ENCODE data around the gene SCUBE1. TPM values are rescaled to one million over a fixed set of nuclear protein-coding genes. Genes with fewer than 3 reads are reported as not detected.

The SCUBE1 gene
- total and polyA plus RNA-seq, 2 experiments from 2014 or later: not detected

GRCh38 chr22:43296276-43296902 lies 46.8 kb downstream of the SCUBE1 start:
- in situ Hi-C loops (cut with MboI): no loop called here
- no peak for DNase-seq
- H3F3A ChIP-seq (ENCODE audit: insufficient read depth): no peaks in the 10 kb centered on the region

GRCh38 chr22:43295660-43296059 lies 47.5 kb downstream of the SCUBE1 start:
- in situ Hi-C loops (cut with MboI): no loop called here
- H3K36me3 ChIP-seq (ENCODE audit: low read depth): no peaks in the 10 kb centered on the region

More at GRCh38 chr22:43296276-43296902, 46.8 kb downstream of the SCUBE1 start:
- Histone ChIP-seq H3K27ac (no peak overlapping the region), H3K4me1 (ENCODE audit: insufficient read depth) (no peaks in the 10 kb centered on the region), H3K4me2 (ENCODE audit: unreplicated experiment) (no peak overlapping the region), H3K27me3 (replicated peaks; ENCODE audit: insufficient read depth) (peaks cover 10% of the 10 kb centered on the region), H4K20me1 (ENCODE audit: insufficient read depth) (no peaks in the 10 kb centered on the region), H3K9me2 (ENCODE audit: insufficient read depth) (no peaks in the 10 kb centered on the region), H3K79me2 (ENCODE audit: insufficient read depth) (no peaks in the 10 kb centered on the region), H3K9ac (no peak overlapping the region), H3K9me3 (ENCODE audit: low read depth) (no peaks in the 10 kb centered on the region), H3K36me3 (ENCODE audit: low read depth) (no peaks in the 10 kb centered on the region), H3K4me3 (no peak overlapping the region), H2AFZ (no peak overlapping the region)
- no peak for TF ChIP-seq EZH2 (IDR thresholded peaks at IDR 0.05; ENCODE audit: insufficient read depth, poor library complexity, severe bottlenecking)
- no peak for TF ChIP-seq EZH2phosphoT487 (IDR thresholded peaks at IDR 0.05; ENCODE audit: insufficient read depth, low read depth)
- WGBS, 2 experiments (ENCODE audit: low coverage in 1 of 2, low lambda C conversion rate in 2 of 2, missing lambda C conversion rate in 2 of 2): 8 to 15% methylated on average over 13 to 16 of the region's 16 CpGs

GRCh38 chr22:43295173-43295572 lies 48.0 kb downstream of the SCUBE1 start:
- no peaks in the 10 kb centered on the region for H3F3A ChIP-seq (ENCODE audit: insufficient read depth)
- no peaks in the 10 kb centered on the region for H3K79me2 ChIP-seq (ENCODE audit: insufficient read depth)
- H3K9ac ChIP-seq: no peak overlapping the region
- DNase-seq: no peak
- no peak overlapping the region for H3K27ac ChIP-seq
- H3K9me3 ChIP-seq (ENCODE audit: low read depth): no peaks in the 10 kb centered on the region
- H3K4me1 ChIP-seq (ENCODE audit: insufficient read depth): no peaks in the 10 kb centered on the region
- no peak overlapping the region for H2AFZ ChIP-seq
- H3K27me3 ChIP-seq (replicated peaks; ENCODE audit: insufficient read depth): peaks cover 10% of the 10 kb centered on the region
- no peaks in the 10 kb centered on the region for H4K20me1 ChIP-seq (ENCODE audit: insufficient read depth)
- H3K4me3 ChIP-seq: no peak overlapping the region
- TF ChIP-seq EZH2 (IDR thresholded peaks at IDR 0.05; ENCODE audit: insufficient read depth, poor library complexity, severe bottlenecking) (no peak), EZH2phosphoT487 (IDR thresholded peaks at IDR 0.05; ENCODE audit: insufficient read depth, low read depth) (no peak)
- H3K4me2 ChIP-seq (ENCODE audit: unreplicated experiment): no peak overlapping the region
- no peaks in the 10 kb centered on the region for H3K9me2 ChIP-seq (ENCODE audit: insufficient read depth)
- no peaks in the 10 kb centered on the region for H3K36me3 ChIP-seq (ENCODE audit: low read depth)
- WGBS, 2 experiments (ENCODE audit: low coverage in 1 of 2, low lambda C conversion rate in 2 of 2, missing lambda C conversion rate in 2 of 2): 50 to 55% methylated on average over 6 of the region's 6 CpGs
- in situ Hi-C loops (cut with MboI): no loop called here

More at GRCh38 chr22:43295660-43296059, 47.5 kb downstream of the SCUBE1 start:
- Histone ChIP-seq H3K9me3 (ENCODE audit: low read depth) (no peaks in the 10 kb centered on the region), H2AFZ (no peak overlapping the region), H3F3A (ENCODE audit: insufficient read depth) (no peaks in the 10 kb centered on the region), H3K27ac (no peak overlapping the region), H3K9ac (no peak overlapping the region), H3K4me3 (no peak overlapping the region), H4K20me1 (ENCODE audit: insufficient read depth) (no peaks in the 10 kb centered on the region), H3K4me2 (ENCODE audit: unreplicated experiment) (no peak overlapping the region), H3K27me3 (replicated peaks; ENCODE audit: insufficient read depth) (peaks cover 10% of the 10 kb centered on the region), H3K79me2 (ENCODE audit: insufficient read depth) (no peaks in the 10 kb centered on the region), H3K9me2 (ENCODE audit: insufficient read depth) (no peaks in the 10 kb centered on the region), H3K4me1 (ENCODE audit: insufficient read depth) (no peaks in the 10 kb centered on the region)
- TF ChIP-seq EZH2 (IDR thresholded peaks at IDR 0.05; ENCODE audit: insufficient read depth, poor library complexity, severe bottlenecking) (no peak), EZH2phosphoT487 (IDR thresholded peaks at IDR 0.05; ENCODE audit: insufficient read depth, low read depth) (no peak)
- 70 to 74% methylated on average over 6 of the region's 6 CpGs for WGBS, 2 experiments (ENCODE audit: low coverage in 1 of 2, low lambda C conversion rate in 2 of 2, missing lambda C conversion rate in 2 of 2)
- no peak for DNase-seq

- no peaks in the 10 kb centered on the region for H3K79me2 ChIP-seq (ENCODE audit: insufficient read depth)
- no peak overlapping the region for H3K4me2 ChIP-seq (ENCODE audit: unreplicated experiment)
- TF ChIP-seq EZH2phosphoT487 (IDR thresholded peaks at IDR 0.05; ENCODE audit: insufficient read depth, low read depth) (no peak), EZH2 (IDR thresholded peaks at IDR 0.05; ENCODE audit: insufficient read depth, poor library complexity, severe bottlenecking) (no peak)
- in situ Hi-C loops (cut with MboI): no loop called here
- no peaks in the 10 kb centered on the region for H3K36me3 ChIP-seq (ENCODE audit: low read depth)
- H3K27me3 ChIP-seq (replicated peaks; ENCODE audit: insufficient read depth): peaks cover 10% of the 10 kb centered on the region
- H3F3A ChIP-seq (ENCODE audit: insufficient read depth): no peaks in the 10 kb centered on the region
- H3K4me3 ChIP-seq: no peak overlapping the region
- no peak overlapping the region for H2AFZ ChIP-seq
- H3K27ac ChIP-seq: no peak overlapping the region
- 41 to 42% methylated on average over 15 of the region's 15 CpGs for WGBS, 2 experiments (ENCODE audit: low coverage in 1 of 2, low lambda C conversion rate in 2 of 2, missing lambda C conversion rate in 2 of 2)
- H3K9ac ChIP-seq: no peak overlapping the region
- H3K4me1 ChIP-seq (ENCODE audit: insufficient read depth): no peaks in the 10 kb centered on the region
- peak; percentile 74 for DNase-seq
- H3K9me3 ChIP-seq (ENCODE audit: low read depth): no peaks in the 10 kb centered on the region
- no peaks in the 10 kb centered on the region for H3K9me2 ChIP-seq (ENCODE audit: insufficient read depth)
- no peaks in the 10 kb centered on the region for H4K20me1 ChIP-seq (ENCODE audit: insufficient read depth)
These were observed 49.3 kb downstream of the SCUBE1 start for GRCh38 chr22:43293655-43294392.

Data from GM23248 (cell line).